Skeletal muscle cell (primary cell): ENCODE data around the gene PGA3.
"Not testable (repeated sequence)": the region's sequence is repeated elsewhere in the genome, so short reads cannot be mapped to it uniquely, and the experiment has no call there.

ENCODE experiments used
- DNase-seq: peaks from one replicate; pipeline ENCODE4 v3.0.0-alpha.2; 2010; ENCODE audit warnings: low read depth
- H3K4me3 ChIP-seq: 2 replicates; pipeline ENCODE4 v1.5.1; 2011; ENCODE audit warnings: low read depth, mild to moderate bottlenecking, control low read depth, low read length, moderate library complexity

PGA3 gene

GRCh38 chr11:61201476-61201875 lies 1.8 kb upstream of the PGA3 start:
- DNase-seq = no peak
- no peak overlapping the region for H3K4me3 ChIP-seq

- not testable (repeated sequence) for H3K4me3 ChIP-seq, DNase-seq
Measured at GRCh38 chr11:61203873-61204272, 558 bp downstream of the PGA3 start.

- not testable (repeated sequence) for DNase-seq, H3K4me3 ChIP-seq
Measured at GRCh38 chr11:61204502-61205059, 1.3 kb downstream of the PGA3 start.

GRCh38 chr11:61207636-61208310 lies 4.5 kb downstream of the PGA3 start:
- not testable (repeated sequence) for DNase-seq, H3K4me3 ChIP-seq

DNA sequence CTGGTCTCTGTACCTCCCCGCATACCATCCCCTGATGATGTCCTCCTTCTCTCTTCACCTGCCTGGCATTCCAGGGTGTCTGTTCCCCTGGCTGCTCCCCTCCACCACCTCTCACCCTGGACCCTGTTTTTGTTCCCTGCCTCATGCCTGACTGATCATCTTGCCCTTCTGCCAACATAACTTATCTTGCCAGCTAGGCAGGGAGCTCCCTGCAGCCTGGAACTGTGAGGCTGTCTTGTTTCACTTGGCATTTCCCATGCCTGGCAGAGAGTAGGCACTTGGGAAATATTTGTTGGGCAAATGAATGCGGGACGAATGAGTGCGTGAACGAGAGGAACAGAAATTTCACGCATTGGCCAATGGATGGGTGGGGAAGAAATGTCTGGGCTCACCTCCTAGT lies 7.3 kb downstream of the PGA3 start:
- H3K4me3 ChIP-seq, DNase-seq: not testable (repeated sequence)

DNA sequence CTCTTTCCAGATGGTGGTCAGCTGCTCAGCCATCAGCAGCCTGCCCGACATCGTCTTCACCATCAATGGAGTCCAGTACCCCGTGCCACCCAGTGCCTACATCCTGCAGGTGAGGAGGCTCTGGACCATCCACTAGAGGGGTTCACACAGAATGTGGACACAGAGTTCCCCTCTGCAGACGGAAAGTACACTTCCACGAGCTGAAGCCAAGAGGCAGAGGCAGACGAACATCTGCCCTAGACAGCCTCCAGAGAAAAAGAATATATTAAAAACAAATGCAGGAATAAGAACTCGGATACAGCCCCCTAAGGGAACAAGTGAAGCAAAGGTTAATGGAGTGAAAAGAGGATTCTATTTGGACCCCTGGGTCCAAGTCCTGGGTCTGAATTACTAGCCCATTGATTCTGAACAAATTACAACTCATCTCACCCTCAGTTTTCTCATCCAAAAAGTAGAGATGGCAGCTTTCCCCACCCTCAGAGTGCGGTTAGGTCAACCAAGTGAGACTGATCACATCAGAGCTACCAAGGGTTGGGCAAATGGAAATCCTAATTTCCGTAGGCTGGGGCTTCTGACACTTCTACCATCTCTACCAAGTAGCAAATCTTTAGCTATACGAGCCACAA lies 8.1 kb downstream of the PGA3 start:
- H3K4me3 ChIP-seq, DNase-seq: not testable (repeated sequence)

DNA sequence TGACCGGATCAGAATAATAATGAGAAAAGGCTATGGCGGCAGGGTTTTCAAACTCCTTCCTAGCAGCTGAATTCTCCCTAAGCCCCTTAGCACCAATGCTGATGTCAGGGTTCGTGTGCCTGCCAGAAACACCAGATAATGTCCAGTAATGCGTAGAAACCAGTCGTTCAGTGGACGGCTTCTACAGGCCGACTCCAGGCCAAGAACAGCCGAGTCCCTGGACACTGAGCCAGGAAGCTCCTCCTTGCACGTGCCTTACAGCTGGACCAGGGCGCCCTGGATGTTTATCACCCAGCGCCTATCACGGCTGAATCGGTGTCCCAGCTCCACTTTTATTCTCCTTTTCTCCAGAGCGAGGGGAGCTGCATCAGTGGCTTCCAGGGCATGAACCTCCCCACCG lies 8.9 kb downstream of the PGA3 start:
- DNase-seq, H3K4me3 ChIP-seq: not testable (repeated sequence)

- not testable (repeated sequence) for DNase-seq, H3K4me3 ChIP-seq
Measured at GRCh38 chr11:61213711-61214324, 10.5 kb downstream of the PGA3 start.

- not testable (repeated sequence) for H3K4me3 ChIP-seq, DNase-seq
Measured at GRCh38 chr11:61218306-61218705, 15.0 kb downstream of the PGA3 start.

DNA sequence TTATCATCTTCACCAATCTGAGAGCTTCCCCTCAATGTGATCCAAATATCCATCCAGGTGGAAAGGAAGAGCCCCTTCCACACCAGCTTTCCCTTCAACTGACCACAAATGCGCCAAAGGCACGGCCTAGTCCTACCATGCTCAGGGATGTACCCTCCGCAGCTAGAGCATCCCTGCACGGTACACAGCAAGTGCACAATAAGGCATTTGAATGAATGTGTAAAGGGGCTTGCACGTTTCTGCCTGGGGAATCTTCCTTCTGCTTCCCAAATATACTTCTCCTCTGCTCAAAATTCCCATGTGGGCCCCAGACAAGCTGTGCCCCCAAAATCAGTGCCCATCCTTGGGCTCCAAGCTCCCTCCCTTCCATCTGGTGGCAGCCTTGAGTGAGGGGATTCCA lies 15.7 kb downstream of the PGA3 start:
- H3K4me3 ChIP-seq, DNase-seq: not testable (repeated sequence)

DNA sequence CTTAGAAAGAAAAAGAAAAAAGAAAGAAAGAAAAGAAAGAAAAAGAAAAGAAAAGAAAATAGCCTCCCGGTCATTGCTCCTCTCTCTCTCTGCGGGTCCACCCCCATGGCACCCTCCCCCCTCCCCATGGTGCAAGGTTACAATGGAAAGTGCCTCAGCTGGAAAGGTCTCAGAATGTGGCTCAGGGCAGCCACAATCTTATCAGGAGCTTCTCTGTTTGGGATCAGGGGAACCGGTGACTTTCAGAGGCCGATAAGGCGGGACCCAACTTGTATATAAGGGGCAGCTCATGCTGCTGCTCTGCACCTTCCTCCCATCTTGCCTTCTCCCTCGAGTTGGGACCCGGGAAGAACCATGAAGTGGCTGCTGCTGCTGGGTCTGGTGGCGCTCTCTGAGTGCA lies 18.7 kb downstream of the PGA3 start, which contains the start of gene PGA4:
PGA4 (plus strand) TSS at position 301 of the 400 bp plus-strand sequence; CDS start at position 355, 54 bp downstream.
- DNase-seq, H3K4me3 ChIP-seq: not testable (repeated sequence)

- H3K4me3 ChIP-seq, DNase-seq: not testable (repeated sequence)
Measured at GRCh38 chr11:61222692-61223091, 19.4 kb downstream of the PGA3 start.

DNA sequence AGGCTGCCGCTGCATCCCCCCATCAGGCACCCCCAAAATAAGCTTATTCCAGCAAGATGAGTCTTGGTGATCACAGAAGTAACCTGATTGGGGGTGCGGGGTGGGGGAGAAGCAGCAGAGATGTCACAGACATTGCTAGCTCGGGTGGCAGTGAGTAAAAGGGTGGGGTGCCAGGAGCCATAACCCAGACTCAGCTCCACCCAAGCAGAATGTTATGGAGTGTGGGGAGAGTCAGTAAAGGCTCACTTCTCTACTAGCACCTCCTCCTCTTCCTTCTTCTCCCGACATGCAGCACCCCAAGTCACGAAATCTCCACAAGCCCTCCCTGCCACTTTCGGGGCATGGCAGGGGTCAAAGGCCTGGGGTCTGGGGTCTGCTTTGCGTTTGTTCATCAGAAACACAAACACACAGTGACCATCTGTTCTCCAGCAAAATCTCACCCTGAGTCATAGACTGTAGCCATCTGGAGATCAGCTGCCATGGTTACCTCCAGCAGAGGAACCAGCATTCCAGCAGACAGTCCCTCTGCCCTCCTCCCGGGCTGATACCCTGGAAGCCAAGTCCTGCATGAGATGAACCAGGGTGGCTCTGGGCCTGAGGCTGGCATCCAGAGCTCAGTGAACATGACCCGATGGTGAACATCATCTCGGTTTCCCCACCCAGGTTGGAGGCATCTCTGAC lies 23.3 kb downstream of the PGA3 start:
- not testable (repeated sequence) for DNase-seq, H3K4me3 ChIP-seq

- not testable (repeated sequence) for H3K4me3 ChIP-seq, DNase-seq
Measured at GRCh38 chr11:61229458-61229857, 26.1 kb downstream of the PGA3 start.

DNA sequence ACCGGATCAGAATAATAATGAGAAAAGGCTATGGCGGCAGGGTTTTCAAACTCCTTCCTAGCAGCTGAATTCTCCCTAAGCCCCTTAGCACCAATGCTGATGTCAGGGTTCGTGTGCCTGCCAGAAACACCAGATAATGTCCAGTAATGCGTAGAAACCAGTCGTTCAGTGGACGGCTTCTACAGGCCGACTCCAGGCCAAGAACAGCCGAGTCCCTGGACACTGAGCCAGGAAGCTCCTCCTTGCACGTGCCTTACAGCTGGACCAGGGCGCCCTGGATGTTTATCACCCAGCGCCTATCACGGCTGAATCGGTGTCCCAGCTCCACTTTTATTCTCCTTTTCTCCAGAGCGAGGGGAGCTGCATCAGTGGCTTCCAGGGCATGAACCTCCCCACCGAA lies 27.7 kb downstream of the PGA3 start:
- DNase-seq, H3K4me3 ChIP-seq: not testable (repeated sequence)

- DNase-seq, H3K4me3 ChIP-seq: not testable (repeated sequence)
Measured at GRCh38 chr11:61231585-61231984, 28.3 kb downstream of the PGA3 start.

DNA sequence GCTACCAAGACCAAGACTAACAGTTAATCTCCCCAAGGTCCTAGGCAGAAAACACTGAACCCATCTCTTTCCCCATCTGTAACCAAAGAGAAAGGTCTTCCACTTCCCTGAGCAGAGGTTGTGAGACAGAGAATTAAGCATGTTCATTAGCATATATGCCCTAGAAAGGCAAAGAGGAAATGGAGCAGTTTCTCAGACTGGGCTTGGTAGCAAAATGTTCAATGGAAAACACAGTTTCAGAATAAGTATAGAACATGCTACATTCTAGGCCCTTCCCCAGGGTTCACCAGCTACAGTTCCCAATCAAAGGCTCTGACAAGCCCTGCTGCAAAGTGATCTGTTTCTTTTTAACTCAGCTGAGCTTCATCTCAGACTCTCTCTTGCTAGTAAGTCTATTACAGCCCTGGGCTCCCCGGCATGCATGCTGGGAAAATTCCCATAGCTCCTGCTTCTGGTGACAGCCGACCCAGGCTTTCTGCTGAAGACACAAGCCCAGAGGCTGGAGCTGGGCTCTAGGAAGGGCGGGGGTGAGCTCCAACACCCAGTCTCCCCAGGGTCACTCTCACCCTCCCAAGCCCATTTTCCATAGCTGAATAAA lies 29.3 kb downstream of the PGA3 start:
- not testable (repeated sequence) for DNase-seq, H3K4me3 ChIP-seq

DNA sequence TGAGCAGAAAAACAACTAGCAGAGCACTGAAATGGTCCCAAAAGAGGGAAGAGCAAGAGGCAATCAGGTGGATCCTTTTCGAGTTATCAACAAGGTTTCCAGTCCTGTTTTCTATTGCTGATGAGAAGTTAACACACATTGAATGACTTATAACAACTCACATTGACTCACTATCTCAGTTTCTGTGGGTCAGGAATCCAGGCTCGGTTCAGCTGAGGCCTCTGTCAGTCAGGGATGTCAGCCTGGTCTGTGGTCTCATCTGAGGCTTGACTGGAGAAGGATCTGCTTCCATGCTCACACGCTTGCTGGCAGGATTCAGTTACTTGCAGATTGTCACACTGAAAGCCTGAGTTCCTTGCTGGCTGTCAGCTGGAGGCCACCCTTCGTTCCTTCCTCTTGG lies 33.8 kb downstream of the PGA3 start:
- not testable (repeated sequence) for DNase-seq, H3K4me3 ChIP-seq

DNA sequence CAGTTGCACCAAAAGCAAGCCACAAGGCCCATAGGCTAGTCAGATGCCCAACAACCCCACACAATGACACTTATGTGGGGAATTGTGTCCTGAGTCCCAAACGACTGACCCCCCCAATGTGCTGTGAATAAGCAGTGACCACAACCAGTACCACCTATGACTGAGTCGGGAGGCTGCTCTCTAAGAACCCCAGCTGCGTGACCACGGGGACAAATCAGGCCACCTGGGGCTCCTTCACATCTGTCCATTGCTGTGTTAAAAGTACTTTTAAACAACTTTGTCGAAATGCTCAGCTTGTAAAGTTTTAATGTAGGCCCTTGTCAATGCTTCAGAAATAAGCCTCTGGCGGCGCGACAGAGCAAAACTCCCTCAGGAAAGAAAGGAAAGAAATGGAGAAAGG lies 37.0 kb downstream of the PGA3 start:
- not testable (repeated sequence) for DNase-seq, H3K4me3 ChIP-seq
